HG03159 (cell line): ENCODE data around the gene CADM4.
"Not testable (repeated sequence)": the region's sequence is repeated elsewhere in the genome, so short reads cannot be mapped to it uniquely, and the experiment has no call there.

ENCODE experiments used
- ATAC-seq: cut with Tn5 transposase; IDR thresholded peaks from one replicate; pipeline ENCODE4 v1.9.1; 2021; ENCODE audit warnings: mild to moderate bottlenecking, moderate library complexity; ENCODE audit not compliant: unreplicated experiment

The CADM4 gene

GRCh38 chr19:43635561-43635940, 4.1 kb downstream of the CADM4 start:
- not testable (repeated sequence) for ATAC-seq

- ATAC-seq = no peak
Observed at GRCh38 chr19:43634872-43635560, 4.6 kb downstream of the CADM4 start.

GRCh38 chr19:43634506-43634871, 5.2 kb downstream of the CADM4 start:
- no peak for ATAC-seq

GRCh38 chr19:43634068-43634467, 5.6 kb downstream of the CADM4 start:
- ATAC-seq = no peak

- no peak for ATAC-seq
Observed at GRCh38 chr19:43633520-43633919, 6.1 kb downstream of the CADM4 start.

GRCh38 chr19:43631491-43631890, 8.2 kb downstream of the CADM4 start:
- no peak for ATAC-seq

- ATAC-seq = no peak
Observed at GRCh38 chr19:43628646-43629326, 10.9 kb downstream of the CADM4 start.

- no peak for ATAC-seq
Observed at GRCh38 chr19:43626838-43627237, 12.8 kb downstream of the CADM4 start.

- no peak for ATAC-seq
Observed at GRCh38 chr19:43625918-43626579, 13.6 kb downstream of the CADM4 start.

- no peak for ATAC-seq
Observed at GRCh38 chr19:43624933-43625332, 14.7 kb downstream of the CADM4 start.

GRCh38 chr19:43623889-43624670, 15.6 kb downstream of the CADM4 start:
- ATAC-seq = no peak

- ATAC-seq = no peak
Observed at GRCh38 chr19:43622956-43623355, 16.7 kb downstream of the CADM4 start.

GRCh38 chr19:43622070-43622469, 17.6 kb downstream of the CADM4 start:
- no peak for ATAC-seq

GRCh38 chr19:43620061-43621001, 19.3 kb downstream of the CADM4 start:
- no peak for ATAC-seq

GRCh38 chr19:43619262-43620060, 20.2 kb downstream of the CADM4 start, which contains the start of gene ZNF428:
Gene ZNF428 (minus strand): TSS chr19:43619629. CDS start chr19:43614304, 5,325 bp downstream.
- peak; percentile 73 for ATAC-seq

- peak; percentile 11 for ATAC-seq
Observed at GRCh38 chr19:43618921-43619261, 20.8 kb downstream of the CADM4 start.

GRCh38 chr19:43616954-43617353, 22.7 kb downstream of the CADM4 start:
- no peak for ATAC-seq

- no peak for ATAC-seq
Observed at GRCh38 chr19:43616306-43616705, 23.3 kb downstream of the CADM4 start.

- ATAC-seq = no peak
Observed at GRCh38 chr19:43612374-43612773, 27.3 kb downstream of the CADM4 start.
